ENCODE data around the gene LGR6.

LGR6 gene

DNA sequence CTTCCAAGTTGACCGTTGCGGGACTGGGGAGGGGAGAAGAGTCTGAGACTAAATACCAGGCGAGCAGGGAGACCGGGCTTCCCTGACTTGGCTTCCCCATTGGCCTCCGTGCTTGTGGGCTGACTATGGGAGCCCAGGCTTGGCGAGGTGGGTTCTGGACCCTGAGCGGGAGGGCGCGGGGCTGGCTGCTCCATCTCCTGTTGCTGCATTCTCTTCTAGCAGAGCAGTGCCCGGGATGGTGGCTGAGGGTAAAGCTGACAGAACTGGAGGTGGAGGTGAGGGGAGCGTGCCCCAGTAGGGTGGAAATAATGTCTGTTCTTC lies 689 bp downstream of the LGR6 start:
- no peak for DNase-seq (ENCODE audit: low read depth)
- in situ Hi-C loops (cut with HindIII; ENCODE audit: low sequenced_read_pairs), result no loop called here
- TF ChIP-seq, protein P1, sequence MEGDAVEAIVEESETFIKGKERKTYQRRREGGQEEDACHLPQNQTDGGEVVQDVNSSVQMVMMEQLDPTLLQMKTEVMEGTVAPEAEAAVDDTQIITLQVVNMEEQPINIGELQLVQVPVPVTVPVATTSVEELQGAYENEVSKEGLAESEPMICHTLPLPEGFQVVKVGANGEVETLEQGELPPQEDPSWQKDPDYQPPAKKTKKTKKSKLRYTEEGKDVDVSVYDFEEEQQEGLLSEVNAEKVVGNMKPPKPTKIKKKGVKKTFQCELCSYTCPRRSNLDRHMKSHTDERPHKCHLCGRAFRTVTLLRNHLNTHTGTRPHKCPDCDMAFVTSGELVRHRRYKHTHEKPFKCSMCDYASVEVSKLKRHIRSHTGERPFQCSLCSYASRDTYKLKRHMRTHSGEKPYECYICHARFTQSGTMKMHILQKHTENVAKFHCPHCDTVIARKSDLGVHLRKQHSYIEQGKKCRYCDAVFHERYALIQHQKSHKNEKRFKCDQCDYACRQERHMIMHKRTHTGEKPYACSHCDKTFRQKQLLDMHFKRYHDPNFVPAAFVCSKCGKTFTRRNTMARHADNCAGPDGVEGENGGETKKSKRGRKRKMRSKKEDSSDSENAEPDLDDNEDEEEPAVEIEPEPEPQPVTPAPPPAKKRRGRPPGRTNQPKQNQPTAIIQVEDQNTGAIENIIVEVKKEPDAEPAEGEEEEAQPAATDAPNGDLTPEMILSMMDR (IDR thresholded peaks at IDR 0.05; ENCODE audit: low read depth, low read length, missing control alignments), result no peak

DNA sequence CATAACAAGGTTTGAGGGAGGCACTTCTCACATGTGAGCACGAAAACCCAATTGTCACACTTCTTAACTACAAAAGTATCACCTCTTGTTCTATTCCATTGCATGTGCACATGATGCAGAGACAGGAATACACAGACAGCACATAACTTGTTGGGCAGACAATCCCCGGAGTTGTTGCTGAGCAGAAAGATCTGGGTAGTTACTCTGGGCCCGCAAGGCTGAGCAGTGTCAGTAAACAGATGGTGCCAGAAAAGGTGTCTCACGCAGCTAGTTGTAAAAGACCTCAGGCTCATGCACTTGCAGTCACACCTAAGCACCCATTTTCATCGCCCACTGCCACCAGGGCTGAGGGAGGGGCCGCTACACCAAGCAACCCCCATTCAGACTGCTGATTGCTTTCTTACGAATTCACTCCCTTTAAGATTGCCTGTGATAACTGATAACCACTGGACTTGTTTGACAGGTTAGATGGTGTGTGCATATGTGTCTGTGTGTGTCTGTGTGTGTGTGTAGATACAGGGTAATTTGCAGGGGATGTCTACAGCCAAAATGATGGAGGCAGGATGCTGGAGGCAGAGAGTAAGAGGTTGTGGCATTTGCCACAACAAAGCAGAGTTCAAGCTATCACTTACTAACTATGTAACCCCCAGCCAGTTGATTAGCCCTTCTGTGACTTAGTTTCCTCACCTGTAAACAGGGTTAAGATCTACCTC lies 4.2 kb downstream of the LGR6 start:
- DNase-seq (ENCODE audit: low read depth), result no peak
- H3K4me3 ChIP-seq (ENCODE audit: low read depth, low read length), result no peak overlapping the region
- in situ Hi-C loops (cut with HindIII; ENCODE audit: low sequenced_read_pairs), result no loop called here
- TF ChIP-seq, protein P1 (IDR thresholded peaks at IDR 0.05; ENCODE audit: low read depth, low read length, missing control alignments), result no peak

More for the DNA sequence above, 689 bp downstream of the LGR6 start:
- H3K4me3 ChIP-seq (ENCODE audit: low read depth, low read length), result no peak overlapping the region

DNA sequence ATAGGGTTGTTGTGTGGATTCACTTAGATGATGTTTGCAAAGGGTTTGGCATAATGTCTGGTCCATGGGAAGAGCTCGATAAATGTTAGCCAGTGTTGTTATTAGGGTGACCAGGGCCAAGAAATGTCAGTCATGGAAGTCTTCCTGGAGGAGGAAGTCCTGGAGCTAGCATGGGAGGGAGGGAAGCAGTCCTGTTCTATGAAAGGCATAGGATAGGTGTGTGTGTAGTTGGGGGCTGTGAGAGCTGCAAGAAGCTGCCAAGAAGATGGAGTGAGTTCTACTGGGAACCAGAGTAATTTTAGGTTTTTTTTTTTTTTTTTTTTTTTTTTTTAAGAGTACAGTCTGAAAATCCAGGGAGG lies 4.7 kb downstream of the LGR6 start:
- in situ Hi-C loops (cut with HindIII; ENCODE audit: low sequenced_read_pairs), result no loop called here
- DNase-seq (ENCODE audit: low read depth), result no peak
- no peak overlapping the region for H3K4me3 ChIP-seq (ENCODE audit: low read depth, low read length)
- TF ChIP-seq, protein P1 (IDR thresholded peaks at IDR 0.05; ENCODE audit: low read depth, low read length, missing control alignments), result no peak

DNA sequence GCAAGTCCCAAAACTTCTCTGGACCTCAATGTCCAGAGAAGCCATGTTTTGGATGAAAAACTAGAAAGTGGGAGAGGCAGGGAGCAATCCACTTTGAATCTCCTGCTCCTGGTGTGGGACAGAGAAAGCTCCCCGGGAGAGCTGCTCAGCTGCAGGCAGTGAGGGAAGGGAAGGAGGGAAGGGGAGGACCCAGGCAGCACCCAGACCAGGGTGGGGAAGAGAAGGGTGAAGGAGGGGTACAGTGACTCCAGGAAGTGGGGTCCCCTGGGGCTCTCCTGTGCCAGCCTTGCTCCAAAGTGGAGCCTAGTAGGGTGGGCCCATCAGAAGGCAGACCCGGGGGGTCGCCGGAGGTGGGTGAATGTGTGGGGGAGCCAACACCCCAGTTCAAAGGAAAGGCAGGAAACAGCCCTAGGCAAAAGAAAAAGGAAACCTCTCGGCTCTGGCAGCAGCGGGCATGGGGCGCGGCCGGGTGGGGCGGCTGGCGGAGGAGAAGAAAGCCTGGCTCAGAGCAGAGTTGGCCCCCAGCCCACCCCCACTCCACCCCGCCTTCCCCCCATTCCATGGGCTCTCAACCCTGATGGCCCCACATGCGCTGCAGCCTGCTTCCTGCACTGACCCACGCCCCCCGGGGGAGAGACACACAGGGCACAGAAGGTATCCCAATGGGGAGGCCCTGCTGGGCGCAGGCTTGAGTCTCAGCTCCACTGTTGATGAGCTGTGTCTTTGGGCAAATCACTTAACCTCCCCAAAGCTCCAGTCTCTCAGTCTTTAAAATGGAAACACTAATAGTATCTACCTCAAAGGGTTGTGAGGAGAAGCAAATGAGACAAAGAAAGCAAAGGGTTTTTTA lies 5.7 kb downstream of the LGR6 start:
- TF ChIP-seq, protein P1 (IDR thresholded peaks at IDR 0.05; ENCODE audit: low read depth, low read length, missing control alignments), result no peak
- DNase-seq (ENCODE audit: low read depth), result no peak
- no peak overlapping the region for H3K4me3 ChIP-seq (ENCODE audit: low read depth, low read length)
- in situ Hi-C loops (cut with HindIII; ENCODE audit: low sequenced_read_pairs), result no loop called here

DNA sequence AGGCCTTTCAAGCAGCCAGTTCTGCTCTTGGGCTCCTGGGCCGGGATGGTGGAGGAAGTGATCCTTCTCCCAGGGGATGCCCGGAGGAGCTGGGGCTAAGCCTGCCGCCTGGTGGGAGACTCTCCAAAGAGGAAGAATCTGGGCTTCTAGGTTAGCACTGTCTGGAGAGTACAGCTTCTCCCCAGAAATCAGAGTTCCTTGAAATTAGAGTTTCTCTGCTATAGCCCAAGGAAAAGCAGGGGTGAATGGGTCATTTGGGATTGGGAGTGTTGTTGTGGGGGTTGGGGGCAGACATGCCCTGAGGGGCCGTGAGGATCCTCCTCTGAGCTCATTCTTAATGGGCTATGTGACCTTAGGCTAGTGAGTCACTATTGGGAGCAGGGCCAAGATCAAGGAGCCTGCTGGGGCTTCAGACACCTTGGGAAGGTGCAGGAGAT lies 6.5 kb downstream of the LGR6 start:
- TF ChIP-seq, protein P1 (IDR thresholded peaks at IDR 0.05; ENCODE audit: low read depth, low read length, missing control alignments), result no peak
- DNase-seq (ENCODE audit: low read depth), result no peak
- no peak overlapping the region for H3K4me3 ChIP-seq (ENCODE audit: low read depth, low read length)
- in situ Hi-C loops (cut with HindIII; ENCODE audit: low sequenced_read_pairs), result loop anchor here (10.0 to 25.0 kb wide), 2 partner anchors 115 to 512 kb away; partner anchors contain the start of gene SYT2

DNA sequence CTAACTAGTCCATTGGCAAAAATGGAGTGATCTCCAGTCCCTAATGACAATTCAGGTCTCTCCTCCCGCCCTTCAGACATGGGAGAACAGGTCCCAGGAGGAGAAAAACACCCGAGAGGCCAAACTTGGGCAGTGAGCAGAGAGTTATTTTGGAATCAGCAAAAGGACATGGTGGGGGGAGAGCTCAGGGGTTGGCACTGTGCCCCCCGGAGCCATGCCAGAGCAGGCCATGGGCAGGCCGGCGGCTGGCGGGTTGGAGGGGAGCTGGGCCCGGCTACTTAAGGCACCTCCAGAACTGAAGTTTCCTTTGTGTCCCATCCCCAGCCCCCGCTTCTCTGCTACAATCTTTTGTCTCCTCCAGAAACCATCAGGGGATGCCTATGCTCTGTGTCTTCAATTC lies 7.1 kb downstream of the LGR6 start:
- no peak for DNase-seq (ENCODE audit: low read depth)
- in situ Hi-C loops (cut with HindIII; ENCODE audit: low sequenced_read_pairs), result loop anchor here (10.0 to 25.0 kb wide), 2 partner anchors 114 to 512 kb away; partner anchors contain the start of gene SYT2
- no peak overlapping the region for H3K4me3 ChIP-seq (ENCODE audit: low read depth, low read length)
- TF ChIP-seq, protein P1 (IDR thresholded peaks at IDR 0.05; ENCODE audit: low read depth, low read length, missing control alignments), result no peak
